ENCODE measurements around the gene ERC1.

ERC1 gene

GRCh38 chr12:1102115-1102514 is 111.1 kb downstream of the ERC1 start:
- ChIA-PET CTCF (interaction anchor here (1.0 to 5.1 kb wide), 4 partner anchors 10 to 107 kb away, joined by 3 to 26 read pairs (median 8); no protein-coding TSS in a partner anchor), POLR2A (no interaction called here)
- peak in 2 of 3 donors; percentile 9 to 16 for DNase-seq
- peaks cover 2 to 4% (median 3%) of the 10 kb centered on the region in 4 experiments for H3K36me3 ChIP-seq (ENCODE audit: control insufficient read depth in 4 of 4, insufficient read depth in 4 of 4, low read length in 3 of 4)
- H3K4me1 ChIP-seq (ENCODE audit: control extremely low read depth in 1 of 4, control insufficient read depth in 4 of 4, insufficient read depth in 4 of 4, low read length in 3 of 4), result peaks cover 0 to 14% (median 8%) of the 10 kb centered on the region in 4 experiments
- no peak overlapping the region for H3K4me3 ChIP-seq (ENCODE audit: control insufficient read depth in 1 of 7, extremely low read depth in 1 of 7, insufficient read depth in 4 of 7, low read depth in 2 of 7, low read length in 6 of 7)
- no peaks in the 10 kb centered on the region for H3K27me3 ChIP-seq (replicated peaks in 2 of 5; ENCODE audit: control insufficient read depth in 4 of 5, insufficient read depth in 5 of 5, low read length in 4 of 5)
- H3K27ac ChIP-seq (ENCODE audit: insufficient read depth in 1 of 2, low read depth in 1 of 2, low read length in 2 of 2, poor library complexity in 1 of 2, severe bottlenecking in 2 of 2), result no peak overlapping the region
- WGBS (ENCODE audit: insufficient coverage), result 0% methylated on average over 1 of the region's 2 CpGs
- H3K9me3 ChIP-seq (ENCODE audit: control extremely low read depth in 1 of 5, control insufficient read depth in 4 of 5, insufficient read depth in 2 of 5, low read depth in 1 of 5, low read length in 4 of 5), result no peaks in the 10 kb centered on the region

GRCh38 chr12:1102791-1103450 is 111.9 kb downstream of the ERC1 start:
- no peak overlapping the region for H3K4me3 ChIP-seq (ENCODE audit: control insufficient read depth in 1 of 7, extremely low read depth in 1 of 7, insufficient read depth in 4 of 7, low read depth in 2 of 7, low read length in 6 of 7)
- POLR2A ChIA-PET, result no interaction called here
- peaks cover 0 to 14% (median 8%) of the 10 kb centered on the region in 4 experiments for H3K4me1 ChIP-seq (ENCODE audit: control extremely low read depth in 1 of 4, control insufficient read depth in 4 of 4, insufficient read depth in 4 of 4, low read length in 3 of 4)
- peaks cover 2 to 4% (median 3%) of the 10 kb centered on the region in 4 experiments for H3K36me3 ChIP-seq (ENCODE audit: control insufficient read depth in 4 of 4, insufficient read depth in 4 of 4, low read length in 3 of 4)
- CTCF ChIA-PET, result interaction anchor here (1.4 to 5.1 kb wide), 3 partner anchors 10 to 106 kb away, joined by 3 to 26 read pairs (median 14); no protein-coding TSS in a partner anchor
- H3K9me3 ChIP-seq (ENCODE audit: control extremely low read depth in 1 of 5, control insufficient read depth in 4 of 5, insufficient read depth in 2 of 5, low read depth in 1 of 5, low read length in 4 of 5), result no peaks in the 10 kb centered on the region
- no peaks in the 10 kb centered on the region for H3K27me3 ChIP-seq (replicated peaks in 2 of 5; ENCODE audit: control insufficient read depth in 4 of 5, insufficient read depth in 5 of 5, low read length in 4 of 5)
- no peak overlapping the region for H3K27ac ChIP-seq (ENCODE audit: insufficient read depth in 1 of 2, low read depth in 1 of 2, low read length in 2 of 2, poor library complexity in 1 of 2, severe bottlenecking in 2 of 2)
- no peak for DNase-seq
- WGBS (ENCODE audit: insufficient coverage), result 89% methylated on average over 8 of the region's 10 CpGs

- POLR2A ChIA-PET, result no interaction called here
- WGBS (ENCODE audit: insufficient coverage), result 100% methylated on average over 3 of the region's 3 CpGs
- no peak overlapping the region for H3K4me3 ChIP-seq (ENCODE audit: control insufficient read depth in 1 of 7, extremely low read depth in 1 of 7, insufficient read depth in 4 of 7, low read depth in 2 of 7, low read length in 6 of 7)
These were observed 112.6 kb downstream of the ERC1 start for GRCh38 chr12:1103632-1104031.

GRCh38 chr12:1104088-1104800 is 113.2 kb downstream of the ERC1 start:
- Histone ChIP-seq H3K9me3 (ENCODE audit: control extremely low read depth in 1 of 5, control insufficient read depth in 4 of 5, insufficient read depth in 2 of 5, low read depth in 1 of 5, low read length in 4 of 5) (no peaks in the 10 kb centered on the region), H3K36me3 (ENCODE audit: control insufficient read depth in 4 of 4, insufficient read depth in 4 of 4, low read length in 3 of 4) (peaks cover 2 to 4% (median 3%) of the 10 kb centered on the region in 4 experiments), H3K27me3 (replicated peaks in 2 of 5; ENCODE audit: control insufficient read depth in 4 of 5, insufficient read depth in 5 of 5, low read length in 4 of 5) (no peaks in the 10 kb centered on the region), H3K27ac (ENCODE audit: insufficient read depth in 1 of 2, low read depth in 1 of 2, low read length in 2 of 2, poor library complexity in 1 of 2, severe bottlenecking in 2 of 2) (no peak overlapping the region), H3K4me3 (ENCODE audit: control insufficient read depth in 1 of 7, extremely low read depth in 1 of 7, insufficient read depth in 4 of 7, low read depth in 2 of 7, low read length in 6 of 7) (no peak overlapping the region), H3K4me1 (ENCODE audit: control extremely low read depth in 1 of 4, control insufficient read depth in 4 of 4, insufficient read depth in 4 of 4, low read length in 3 of 4) (peaks cover 0 to 16% (median 9%) of the 10 kb centered on the region in 4 experiments)
- 94% methylated on average over 6 of the region's 8 CpGs for WGBS (ENCODE audit: insufficient coverage)
- ChIA-PET POLR2A (no interaction called here), CTCF (interaction anchor here (0.6 to 5.1 kb wide), 5 partner anchors 8 to 108 kb away, joined by 3 to 26 read pairs (median 3); no protein-coding TSS in a partner anchor)
- no peak for DNase-seq

More at GRCh38 chr12:1103632-1104031, 112.6 kb downstream of the ERC1 start:
- H3K36me3 ChIP-seq (ENCODE audit: control insufficient read depth in 4 of 4, insufficient read depth in 4 of 4, low read length in 3 of 4), result peaks cover 2 to 4% (median 3%) of the 10 kb centered on the region in 4 experiments
- H3K27ac ChIP-seq (ENCODE audit: insufficient read depth in 1 of 2, low read depth in 1 of 2, low read length in 2 of 2, poor library complexity in 1 of 2, severe bottlenecking in 2 of 2), result no peak overlapping the region
- H3K27me3 ChIP-seq (replicated peaks in 2 of 5; ENCODE audit: control insufficient read depth in 4 of 5, insufficient read depth in 5 of 5, low read length in 4 of 5), result no peaks in the 10 kb centered on the region
- CTCF ChIA-PET, result interaction anchor here (0.6 to 5.1 kb wide), 4 partner anchors 11 to 108 kb away, joined by 3 to 26 read pairs (median 8); no protein-coding TSS in a partner anchor
- no peaks in the 10 kb centered on the region for H3K9me3 ChIP-seq (ENCODE audit: control extremely low read depth in 1 of 5, control insufficient read depth in 4 of 5, insufficient read depth in 2 of 5, low read depth in 1 of 5, low read length in 4 of 5)
- no peak for DNase-seq
- H3K4me1 ChIP-seq (ENCODE audit: control extremely low read depth in 1 of 4, control insufficient read depth in 4 of 4, insufficient read depth in 4 of 4, low read length in 3 of 4), result peaks cover 0 to 16% (median 9%) of the 10 kb centered on the region in 4 experiments

- no peak overlapping the region for H3K27ac ChIP-seq (ENCODE audit: insufficient read depth in 1 of 2, low read depth in 1 of 2, low read length in 2 of 2, poor library complexity in 1 of 2, severe bottlenecking in 2 of 2)
- peaks cover 7 to 11% (median 9%) of the 10 kb centered on the region in 4 experiments for H3K36me3 ChIP-seq (ENCODE audit: control insufficient read depth in 4 of 4, insufficient read depth in 4 of 4, low read length in 3 of 4)
- no peaks in the 10 kb centered on the region for H3K9me3 ChIP-seq (ENCODE audit: control extremely low read depth in 1 of 5, control insufficient read depth in 4 of 5, insufficient read depth in 2 of 5, low read depth in 1 of 5, low read length in 4 of 5)
- no peaks in the 10 kb centered on the region for H3K27me3 ChIP-seq (replicated peaks in 2 of 5; ENCODE audit: control insufficient read depth in 4 of 5, insufficient read depth in 5 of 5, low read length in 4 of 5)
- CTCF ChIA-PET, result interaction anchor here (1.0 kb wide), 1 partner anchor 475 kb away, joined by 3 read pairs; no protein-coding TSS in a partner anchor
- H3K4me3 ChIP-seq (ENCODE audit: control insufficient read depth in 1 of 7, extremely low read depth in 1 of 7, insufficient read depth in 4 of 7, low read depth in 2 of 7, low read length in 6 of 7), result no peak overlapping the region
- POLR2A ChIA-PET, result no interaction called here
- H3K4me1 ChIP-seq (ENCODE audit: control extremely low read depth in 1 of 4, control insufficient read depth in 4 of 4, insufficient read depth in 4 of 4, low read length in 3 of 4), result peaks cover 0 to 12% (median 5%) of the 10 kb centered on the region in 4 experiments
- DNase-seq, result no peak
These were observed 116.6 kb downstream of the ERC1 start for GRCh38 chr12:1107669-1108068.

GRCh38 chr12:1108276-1108675 is 117.3 kb downstream of the ERC1 start:
- H3K27ac ChIP-seq (ENCODE audit: insufficient read depth in 1 of 2, low read depth in 1 of 2, low read length in 2 of 2, poor library complexity in 1 of 2, severe bottlenecking in 2 of 2), result no peak overlapping the region
- peaks cover 0 to 6% (median 3%) of the 10 kb centered on the region in 4 experiments for H3K4me1 ChIP-seq (ENCODE audit: control extremely low read depth in 1 of 4, control insufficient read depth in 4 of 4, insufficient read depth in 4 of 4, low read length in 3 of 4)
- no peaks in the 10 kb centered on the region for H3K27me3 ChIP-seq (replicated peaks in 2 of 5; ENCODE audit: control insufficient read depth in 4 of 5, insufficient read depth in 5 of 5, low read length in 4 of 5)
- no CpG with 5 or more reads among the region's 1 CpG for WGBS (ENCODE audit: insufficient coverage)
- ChIA-PET CTCF (interaction anchor here (1.0 kb wide), 1 partner anchor 474 kb away, joined by 3 read pairs; no protein-coding TSS in a partner anchor), POLR2A (interaction anchor here (1.0 kb wide), 1 partner anchor 9 kb away, joined by 3 read pairs; no protein-coding TSS in a partner anchor)
- no peak overlapping the region for H3K4me3 ChIP-seq (ENCODE audit: control insufficient read depth in 1 of 7, extremely low read depth in 1 of 7, insufficient read depth in 4 of 7, low read depth in 2 of 7, low read length in 6 of 7)
- H3K9me3 ChIP-seq (ENCODE audit: control extremely low read depth in 1 of 5, control insufficient read depth in 4 of 5, insufficient read depth in 2 of 5, low read depth in 1 of 5, low read length in 4 of 5), result no peaks in the 10 kb centered on the region
- peaks cover 7 to 12% (median 10%) of the 10 kb centered on the region in 4 experiments for H3K36me3 ChIP-seq (ENCODE audit: control insufficient read depth in 4 of 4, insufficient read depth in 4 of 4, low read length in 3 of 4)
- DNase-seq, result peak in 2 of 3 donors; percentile 44

Data from common myeloid progenitor, CD34-positive (primary cell).